ENCODE data around the gene SFXN5.

The SFXN5 gene

GRCh38 chr2:73053316-73054114, 18.0 kb downstream of the SFXN5 start:
- DNase-seq (ENCODE audit: low read depth, low spot score): no peak
- ChIA-PET POLR2A (no interaction called here), CTCF (interaction anchor here (1.2 to 1.6 kb wide), 5 partner anchors 9 to 161 kb away, joined by 3 to 6 read pairs (median 4); no protein-coding TSS in a partner anchor)
- no peak overlapping the region for H3K4me3 ChIP-seq (ENCODE audit: low read depth, low read length)
- no peak for TF ChIP-seq CTCF (IDR thresholded peaks at IDR 0.05; ENCODE audit: insufficient read depth, low read length, missing control alignments)

- ChIA-PET POLR2A (no interaction called here), CTCF (interaction anchor here (1.7 kb wide), 1 partner anchor 157 kb away, joined by 5 read pairs; no protein-coding TSS in a partner anchor)
- no peak overlapping the region for H3K4me3 ChIP-seq (ENCODE audit: low read depth, low read length)
- no peak for DNase-seq (ENCODE audit: low read depth, low spot score)
- no peak for TF ChIP-seq CTCF (IDR thresholded peaks at IDR 0.05; ENCODE audit: insufficient read depth, low read length, missing control alignments)
Observed at GRCh38 chr2:73050121-73050545, 21.4 kb downstream of the SFXN5 start.

GRCh38 chr2:73043929-73044832, 27.3 kb downstream of the SFXN5 start:
- CTCF ChIA-PET: interaction anchor here (1.4 to 1.5 kb wide), 2 partner anchors 70 to 151 kb away, joined by 3 to 4 read pairs; no protein-coding TSS in a partner anchor
- no peak for DNase-seq (ENCODE audit: low read depth, low spot score)
- POLR2A ChIA-PET: no interaction called here
- H3K4me3 ChIP-seq (ENCODE audit: low read depth, low read length): no peak overlapping the region
- TF ChIP-seq CTCF (IDR thresholded peaks at IDR 0.05; ENCODE audit: insufficient read depth, low read length, missing control alignments): no peak

GRCh38 chr2:73043276-73043675, 28.2 kb downstream of the SFXN5 start:
- DNase-seq (ENCODE audit: low read depth, low spot score): no peak
- no peak overlapping the region for H3K4me3 ChIP-seq (ENCODE audit: low read depth, low read length)
- POLR2A ChIA-PET: no interaction called here
- CTCF ChIA-PET: interaction anchor here (0.9 to 1.5 kb wide), 2 partner anchors 59 to 69 kb away, joined by 4 read pairs; no protein-coding TSS in a partner anchor
- no peak for TF ChIP-seq CTCF (IDR thresholded peaks at IDR 0.05; ENCODE audit: insufficient read depth, low read length, missing control alignments)

- DNase-seq (ENCODE audit: low read depth, low spot score): no peak
- no peak for TF ChIP-seq CTCF (IDR thresholded peaks at IDR 0.05; ENCODE audit: insufficient read depth, low read length, missing control alignments)
- CTCF ChIA-PET: interaction anchor here (1.2 to 1.8 kb wide), 3 partner anchors 118 to 145 kb away, joined by 3 to 5 read pairs (median 5); no protein-coding TSS in a partner anchor
- POLR2A ChIA-PET: no interaction called here
- H3K4me3 ChIP-seq (ENCODE audit: low read depth, low read length): no peak overlapping the region
Observed at GRCh38 chr2:73037947-73038585, 33.4 kb downstream of the SFXN5 start.

Measured in AG04449 (cell line).